SU-DHL-6 (cell line): ENCODE measurements around the gene ZCCHC3.
A peak's percentile ranks its signal among the peaks of the same experiment; 100 is the strongest.

Source experiments
- H2AFZ ChIP-seq: fragments of 200-600 bp; sonication (generic); 2 replicates; pipeline ENCODE4 v1.6.1; 2014; ENCODE audit warnings: low read depth, mild to moderate bottlenecking, moderate library complexity, mixed read lengths, antibody characterized with exemption, low read length; ENCODE audit not compliant: severe bottlenecking
- H3F3A ChIP-seq: fragments of 200-600 bp; shearing (Covaris generic); 2 replicates; pipeline ENCODE4 v1.6.0; 2016; ENCODE audit warnings: antibody characterized with exemption, mild to moderate bottlenecking; ENCODE audit not compliant: insufficient read depth
- H3K27ac ChIP-seq: fragments of 200-600 bp; sonication (generic); 2 replicates; pipeline ENCODE4 v1.5.1; 2016; ENCODE audit warnings: low read depth, mild to moderate bottlenecking, low read length, moderate library complexity, mixed read lengths
- H3K27me3 ChIP-seq: fragments of 200-600 bp; sonication (generic), shearing (Covaris generic); 2 replicates; pipeline ENCODE4 v1.6.0; 2014; ENCODE audit warnings: mild to moderate bottlenecking, low read length
- H3K36me3 ChIP-seq: fragments of 200-600 bp; sonication (generic); 2 replicates; pipeline ENCODE4 v1.6.1; 2014; ENCODE audit warnings: mild to moderate bottlenecking, low read length, mixed read lengths
- H3K4me2 ChIP-seq: fragments of 300-600, 200-600 bp; shearing (Covaris generic), sonication (generic); 2 replicates; pipeline ENCODE4 v1.6.0; 2014; ENCODE audit warnings: low read length, low read depth, mild to moderate bottlenecking; ENCODE audit not compliant: poor library complexity, severe bottlenecking
- H3K4me3 ChIP-seq: fragments of 200-600 bp; sonication (generic); 2 replicates; pipeline ENCODE4 v1.5.1; 2014; ENCODE audit warnings: antibody characterized with exemption, low read length, mild to moderate bottlenecking, mixed read lengths; ENCODE audit not compliant: insufficient read depth, poor library complexity, severe bottlenecking
- H3K79me2 ChIP-seq: fragments of 200-600 bp; sonication (generic); 2 replicates; pipeline ENCODE4 v1.6.1; 2014; ENCODE audit warnings: mild to moderate bottlenecking, low read length, moderate library complexity; ENCODE audit not compliant: insufficient read depth
- H3K9ac ChIP-seq: fragments of 200-600 bp; sonication (generic); 2 replicates; pipeline ENCODE4 v1.7.0; 2014; ENCODE audit warnings: mild to moderate bottlenecking, low read length
- H3K9me2 ChIP-seq: fragments of 200-600 bp; sonication (generic); replicated peaks from 2 replicates; pipeline ENCODE4 v1.6.1; 2014; ENCODE audit warnings: low read length; ENCODE audit not compliant: insufficient read depth
- H3K9me3 ChIP-seq: fragments of 200-600 bp; sonication (generic); 2 replicates; pipeline ENCODE4 v1.6.1; 2014; ENCODE audit warnings: low read length, mixed read lengths; ENCODE audit not compliant: insufficient read depth
- H4K20me1 ChIP-seq: fragments of 200-600 bp; sonication (generic); 2 replicates; pipeline ENCODE4 v1.6.1; 2014; ENCODE audit warnings: low read depth, mild to moderate bottlenecking, antibody characterized with exemption, low read length, moderate library complexity, mixed read lengths
- EZH2phosphoT487 ChIP-seq: fragments of 200-600 bp; sonication (generic), shearing (Covaris generic); conservative IDR thresholded peaks from 2 replicates; pipeline ENCODE4 v1.6.1; 2018; ENCODE audit warnings: mild to moderate bottlenecking, antibody characterized with exemption, low read length, moderate library complexity, mixed read lengths
- TF ChIP-seq, protein P1 (sequence below): fragments of 200-600 bp; sonication (generic); IDR thresholded peaks from one replicate; pipeline ENCODE4 v1.5.1; 2017; ENCODE audit warnings: antibody characterized with exemption, mild to moderate bottlenecking, low read length, moderate library complexity; ENCODE audit not compliant: insufficient read depth, poor library complexity, severe bottlenecking

ZCCHC3 gene

DNA sequence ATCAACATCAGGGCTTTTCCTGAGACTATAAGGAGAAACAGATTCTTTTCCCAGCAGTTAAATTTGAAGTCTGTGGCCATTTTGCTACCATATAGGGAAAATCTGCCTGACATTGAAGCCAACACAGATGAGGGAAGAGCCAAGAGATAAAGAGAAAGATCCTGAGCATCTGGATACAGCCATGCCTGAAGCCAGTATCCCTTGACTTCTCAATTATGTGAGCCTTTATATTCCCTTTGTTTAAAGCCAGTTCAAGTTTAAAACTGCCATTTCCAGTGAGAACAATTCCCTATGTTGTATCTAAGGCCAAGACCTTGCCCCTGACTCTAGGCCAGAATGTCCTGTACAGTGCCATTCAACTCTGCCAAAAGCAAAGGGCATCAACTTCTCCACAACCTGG is 45.7 kb downstream of the ZCCHC3 start:
- Histone ChIP-seq H3K9me2 (no peaks in the 10 kb centered on the region), H3F3A (no peaks in the 10 kb centered on the region), H3K4me2 (no peak overlapping the region), H3K4me3 (no peak overlapping the region), H3K27ac (no peak overlapping the region), H2AFZ (no peak overlapping the region), H3K9me3 (no peaks in the 10 kb centered on the region), H3K9ac (no peak overlapping the region), H3K36me3 (no peaks in the 10 kb centered on the region), H3K27me3 (no peaks in the 10 kb centered on the region), H3K79me2 (no peaks in the 10 kb centered on the region), H4K20me1 (no peaks in the 10 kb centered on the region)
- no peak for TF ChIP-seq EZH2phosphoT487
- TF ChIP-seq, protein P1, sequence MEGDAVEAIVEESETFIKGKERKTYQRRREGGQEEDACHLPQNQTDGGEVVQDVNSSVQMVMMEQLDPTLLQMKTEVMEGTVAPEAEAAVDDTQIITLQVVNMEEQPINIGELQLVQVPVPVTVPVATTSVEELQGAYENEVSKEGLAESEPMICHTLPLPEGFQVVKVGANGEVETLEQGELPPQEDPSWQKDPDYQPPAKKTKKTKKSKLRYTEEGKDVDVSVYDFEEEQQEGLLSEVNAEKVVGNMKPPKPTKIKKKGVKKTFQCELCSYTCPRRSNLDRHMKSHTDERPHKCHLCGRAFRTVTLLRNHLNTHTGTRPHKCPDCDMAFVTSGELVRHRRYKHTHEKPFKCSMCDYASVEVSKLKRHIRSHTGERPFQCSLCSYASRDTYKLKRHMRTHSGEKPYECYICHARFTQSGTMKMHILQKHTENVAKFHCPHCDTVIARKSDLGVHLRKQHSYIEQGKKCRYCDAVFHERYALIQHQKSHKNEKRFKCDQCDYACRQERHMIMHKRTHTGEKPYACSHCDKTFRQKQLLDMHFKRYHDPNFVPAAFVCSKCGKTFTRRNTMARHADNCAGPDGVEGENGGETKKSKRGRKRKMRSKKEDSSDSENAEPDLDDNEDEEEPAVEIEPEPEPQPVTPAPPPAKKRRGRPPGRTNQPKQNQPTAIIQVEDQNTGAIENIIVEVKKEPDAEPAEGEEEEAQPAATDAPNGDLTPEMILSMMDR: no peak

DNA sequence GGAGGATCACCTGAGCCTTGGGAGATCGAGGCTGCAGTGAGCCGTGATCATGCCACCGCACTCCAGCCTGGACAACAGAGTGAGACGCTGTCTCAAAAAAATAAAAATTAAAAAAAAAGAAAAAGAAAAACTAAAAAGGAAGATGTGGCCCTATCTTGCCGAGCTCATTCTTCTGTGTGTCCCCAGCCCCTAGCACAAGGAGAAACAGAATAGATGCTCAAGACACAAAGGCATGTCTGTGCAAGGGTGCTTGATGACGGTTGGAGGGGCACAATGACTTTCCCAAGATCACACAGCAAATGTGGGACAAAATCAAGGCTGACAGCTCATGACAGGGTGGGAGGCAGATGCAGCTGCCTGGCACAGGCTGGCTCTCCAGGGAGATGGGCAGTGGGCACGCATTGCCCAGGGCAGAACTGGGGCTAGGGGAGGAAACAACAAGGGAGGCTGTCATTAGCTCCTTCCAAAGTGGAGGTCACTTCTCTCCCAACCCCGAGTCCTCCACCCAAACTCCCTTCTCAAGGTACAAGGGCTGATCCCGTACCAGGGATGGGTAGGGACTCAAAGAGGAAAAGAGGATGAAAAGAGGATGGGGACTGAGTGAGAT is 48.8 kb downstream of the ZCCHC3 start:
- Histone ChIP-seq H3K4me2 (peak overlapping the region; percentile 83), H3K9ac (peak overlapping the region; percentile 69; the same call in 1 of the 2 replicates), H3K4me3 (no peak overlapping the region)

DNA sequence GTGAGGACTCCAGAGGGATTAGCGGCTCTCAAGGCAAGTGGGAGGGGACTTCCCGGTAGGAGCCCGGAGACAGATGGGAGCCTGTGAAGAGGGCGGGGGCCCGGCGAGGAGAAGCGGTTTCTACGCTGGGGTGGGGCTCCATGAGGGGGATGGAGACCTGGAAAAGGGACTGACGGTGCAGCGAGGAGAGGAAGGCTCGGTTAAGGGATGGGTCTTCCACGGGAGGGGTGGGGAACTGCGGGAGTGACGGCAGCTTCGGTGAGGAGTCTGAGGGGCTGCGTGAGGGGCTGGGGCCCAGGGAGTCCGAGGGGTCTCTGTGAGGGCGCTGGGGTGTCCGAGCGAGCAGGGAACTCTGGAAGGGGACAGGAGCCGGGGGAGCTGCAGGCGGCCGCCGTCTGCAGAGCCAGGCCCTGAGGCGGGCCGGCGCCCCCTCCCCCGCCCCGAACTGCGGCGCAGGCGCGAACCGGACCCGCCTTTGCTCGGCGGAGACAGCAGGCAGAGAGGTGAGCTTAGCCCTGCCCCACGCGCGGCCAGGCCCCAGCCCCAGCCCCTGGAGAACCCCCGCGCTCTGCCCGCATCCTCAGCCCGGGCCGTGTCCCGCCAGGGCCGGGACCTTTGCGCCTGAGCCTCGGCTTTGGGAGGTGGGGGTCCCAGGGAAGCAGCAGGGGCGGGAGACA is 49.4 kb downstream of the ZCCHC3 start, which contains the start of gene NRSN2:
TSS of gene NRSN2 (plus strand) at position 472 of the 677 bp plus-strand sequence. CDS start 2,533 bp downstream, outside the sequence.
- no peak for TF ChIP-seq EZH2phosphoT487
- TF ChIP-seq, protein P1: no peak
- Histone ChIP-seq H4K20me1 (no peaks in the 10 kb centered on the region), H3K4me3 (peak within 1 kb of the TSS; percentile 78), H3K9ac (peak within 1 kb of the TSS; percentile 69), H3K9me2 (no peaks in the 10 kb centered on the region), H3K79me2 (no peaks in the 10 kb centered on the region), H3K36me3 (no peaks in the 10 kb centered on the region), H3K4me2 (peak within 1 kb of the TSS; percentile 83), H3K9me3 (no peaks in the 10 kb centered on the region), H3K27ac (peak within 1 kb of the TSS; percentile 39), H2AFZ (peak within 1 kb of the TSS; percentile 92), H3F3A (no peaks in the 10 kb centered on the region), H3K27me3 (no peaks in the 10 kb centered on the region)

More for the DNA sequence above, 48.8 kb downstream of the ZCCHC3 start:
- H3K27me3 ChIP-seq: no peaks in the 10 kb centered on the region
- no peak overlapping the region for H3K27ac ChIP-seq
- H4K20me1 ChIP-seq: no peaks in the 10 kb centered on the region
- H3K36me3 ChIP-seq: no peaks in the 10 kb centered on the region
- no peaks in the 10 kb centered on the region for H3K9me3 ChIP-seq
- TF ChIP-seq, protein P1: no peak
- TF ChIP-seq EZH2phosphoT487: no peak
- no peaks in the 10 kb centered on the region for H3K9me2 ChIP-seq
- H2AFZ ChIP-seq: no peak overlapping the region
- no peaks in the 10 kb centered on the region for H3K79me2 ChIP-seq
- no peaks in the 10 kb centered on the region for H3F3A ChIP-seq
